Stimulated activated CD8-positive, alpha-beta memory T cell treated with anti-CD3 and anti-CD28 coated beads, Interleukin-4, amount 100 ng/mL, for 4 hours (primary cell): ENCODE measurements around the gene EPB41L4A.
"Not testable (repeated sequence)": the region's sequence is repeated elsewhere in the genome, so short reads cannot be mapped to it uniquely, and the experiment has no call there.

Source experiments
- DNase-seq, 2 donors: peaks; one replicate each; pipeline ENCODE4 v3.0.0-alpha.2; 2020; ENCODE audit warnings: low read depth in 2 of 2, low spot score in 1 of 2

Gene EPB41L4A

GRCh38 chr5:112217843-112218579 lies 201.1 kb downstream of the EPB41L4A start:
- no peak for DNase-seq

- no peak for DNase-seq
Observed at GRCh38 chr5:112216140-112216539, 202.9 kb downstream of the EPB41L4A start.

DNA sequence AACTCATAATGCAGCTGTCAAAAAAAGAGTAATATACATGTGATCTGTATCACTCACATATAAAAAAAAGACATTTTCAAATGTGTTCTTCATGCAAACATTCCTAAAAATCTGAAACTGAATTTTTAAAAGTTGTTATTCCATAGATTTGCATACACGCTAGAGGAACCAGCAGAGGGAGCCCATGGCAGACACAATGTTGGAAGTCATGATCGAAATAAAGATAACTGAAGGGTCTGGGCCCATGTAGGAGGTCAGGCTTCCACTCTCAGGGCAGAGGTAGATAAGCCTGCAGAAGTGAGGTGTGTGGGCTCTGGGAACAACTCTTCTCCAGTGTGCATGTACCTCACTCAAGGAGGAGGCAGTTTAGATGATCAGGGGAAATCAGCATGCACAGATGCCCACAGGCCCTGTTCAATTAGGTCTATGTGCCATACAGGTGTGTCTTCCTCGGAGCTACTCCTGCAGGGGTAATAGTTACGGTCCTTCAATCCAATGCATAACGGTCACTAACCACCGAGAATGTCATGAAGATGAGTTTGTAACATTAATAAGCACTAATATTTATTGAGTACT lies 208.6 kb downstream of the EPB41L4A start:
- DNase-seq: no peak

DNA sequence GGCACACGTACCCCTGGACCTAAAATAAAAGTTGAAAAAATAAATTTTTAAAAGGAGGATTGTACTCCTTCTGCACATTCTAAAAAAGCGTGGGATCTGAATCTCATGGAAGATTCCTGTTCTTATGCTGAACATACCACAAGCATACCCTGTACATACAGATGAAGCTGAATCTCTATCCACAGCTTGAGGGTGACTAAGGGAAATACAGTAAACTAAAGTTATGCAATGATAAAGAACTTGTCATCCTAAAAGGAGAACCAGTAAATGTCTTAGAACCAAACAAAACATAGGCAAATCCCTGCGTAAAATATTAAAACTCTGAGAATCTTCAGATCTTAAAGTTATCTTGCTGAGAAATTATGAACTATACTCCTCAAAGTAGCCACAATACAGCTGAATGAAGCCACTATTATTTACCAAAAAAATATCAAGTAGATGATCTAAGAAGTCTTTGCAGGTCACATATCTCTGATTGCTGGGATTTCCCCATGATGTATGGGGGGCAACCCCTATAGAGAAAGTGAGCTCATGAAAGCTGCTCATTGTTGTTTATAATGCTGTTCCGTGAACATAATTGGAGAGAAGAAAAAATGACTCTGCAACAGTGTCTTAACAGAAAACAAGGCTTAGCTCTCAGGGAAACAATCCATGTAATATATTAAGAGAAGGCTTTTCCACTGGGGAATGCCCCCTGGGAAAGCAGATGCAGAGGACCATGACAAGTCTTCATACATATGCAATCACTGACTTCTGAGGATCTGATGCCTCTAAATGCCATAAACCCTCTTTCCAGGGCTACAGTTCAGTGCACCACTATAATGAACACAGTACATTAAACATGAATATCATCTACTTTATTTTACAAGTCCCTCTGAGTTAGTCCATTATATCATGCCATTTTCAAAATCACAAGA lies 210.1 kb downstream of the EPB41L4A start:
- DNase-seq: no peak

DNA sequence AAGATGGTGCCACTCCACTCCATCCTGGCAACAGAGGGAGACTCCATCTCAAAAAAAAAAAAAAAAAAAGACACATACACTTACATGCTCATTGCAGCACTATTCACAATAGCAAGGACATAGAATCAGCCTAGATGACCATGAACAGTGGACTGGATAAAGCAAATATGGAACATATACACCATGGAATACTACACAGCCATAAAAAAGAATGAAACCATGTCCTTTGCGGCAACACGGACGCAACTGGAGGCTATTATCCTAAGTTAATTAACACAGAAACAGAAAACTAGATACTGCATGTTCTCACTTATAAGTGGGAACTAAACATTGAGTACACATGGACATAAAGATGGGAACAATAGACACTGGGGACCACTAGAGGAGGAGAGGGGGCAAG lies 210.9 kb downstream of the EPB41L4A start:
- not testable (repeated sequence) for DNase-seq

DNA sequence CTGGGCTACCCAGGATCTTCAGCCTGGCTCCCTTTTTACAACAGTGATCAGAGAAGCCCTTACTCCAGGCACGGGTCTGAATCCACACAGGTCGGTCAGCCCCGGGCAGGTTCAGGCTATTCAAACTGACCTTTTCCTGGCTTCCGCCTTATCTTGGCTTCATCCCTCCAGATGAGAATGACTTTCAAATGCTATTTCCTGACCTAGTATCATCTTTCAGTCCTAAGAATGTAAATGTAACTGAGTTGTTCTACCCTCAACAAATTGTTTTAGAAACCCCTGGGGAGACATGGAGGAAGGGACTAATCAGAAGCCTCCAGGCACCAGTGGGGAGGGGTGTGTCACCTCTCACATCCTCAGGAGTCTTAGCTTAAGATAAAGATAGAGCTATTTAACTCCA lies 213.2 kb downstream of the EPB41L4A start:
- DNase-seq: no peak

DNA sequence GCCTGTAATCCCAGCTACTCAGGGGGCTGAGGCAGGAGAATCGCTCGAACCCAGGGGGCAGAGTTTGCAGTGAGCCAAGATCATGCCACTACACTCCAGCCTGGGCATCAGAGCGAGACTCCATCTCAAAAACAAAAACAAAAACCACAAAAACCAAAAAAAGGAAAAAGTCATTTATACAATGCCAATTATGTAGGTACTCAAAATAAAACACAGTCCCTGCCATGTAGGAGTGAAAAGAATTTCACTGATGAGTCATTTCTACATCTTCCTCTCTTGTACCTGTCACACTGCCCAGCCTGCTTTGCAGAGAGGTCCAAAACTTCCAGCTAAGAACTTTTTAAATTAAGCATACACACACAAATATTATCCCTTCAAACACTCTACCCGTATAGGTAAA lies 215.8 kb downstream of the EPB41L4A start:
- DNase-seq: no peak

GRCh38 chr5:112202694-112203093 lies 216.4 kb downstream of the EPB41L4A start:
- no peak for DNase-seq

GRCh38 chr5:112201141-112201540 lies 217.9 kb downstream of the EPB41L4A start:
- DNase-seq: no peak

DNA sequence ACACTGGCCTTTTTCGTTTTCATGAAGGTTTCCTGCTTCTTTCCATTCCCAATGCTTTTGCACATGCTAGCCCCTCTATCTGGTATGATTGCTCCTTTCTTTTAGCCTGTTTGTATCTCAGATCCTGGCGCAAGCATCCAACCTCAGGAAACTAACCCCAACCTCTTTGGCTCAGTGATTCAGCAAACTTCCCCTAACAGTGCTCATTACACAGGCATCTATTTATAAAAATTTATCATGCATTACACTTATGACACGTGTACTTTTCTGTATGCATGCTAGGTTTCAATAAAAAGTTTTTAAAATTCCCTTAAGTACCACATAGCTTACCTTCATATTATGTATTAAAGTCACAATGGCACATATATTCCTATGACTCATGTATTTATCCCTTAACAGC lies 218.9 kb downstream of the EPB41L4A start:
- DNase-seq: no peak

GRCh38 chr5:112196584-112196983 lies 222.5 kb downstream of the EPB41L4A start:
- no peak for DNase-seq

GRCh38 chr5:112195924-112196323 lies 223.2 kb downstream of the EPB41L4A start:
- no peak for DNase-seq

DNA sequence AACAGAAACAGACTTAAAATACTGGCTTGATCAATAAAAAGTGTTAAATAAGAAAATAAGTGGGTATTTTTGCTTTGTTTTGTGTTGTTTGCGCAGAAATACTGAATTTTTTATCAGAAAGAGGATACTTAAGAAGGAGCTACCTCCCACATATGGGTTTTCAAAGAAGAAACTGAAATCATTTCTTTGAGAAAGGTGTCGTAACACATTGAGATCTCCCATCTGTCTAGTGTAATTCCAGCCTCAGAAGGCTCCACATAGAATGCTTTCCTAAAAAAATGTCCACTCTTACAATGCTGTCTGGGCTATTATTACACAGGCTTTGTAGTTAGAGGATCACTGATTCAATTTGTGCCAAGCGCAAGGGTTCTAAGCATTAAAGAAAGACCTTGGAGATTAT lies 226.2 kb downstream of the EPB41L4A start:
- no peak for DNase-seq

DNA sequence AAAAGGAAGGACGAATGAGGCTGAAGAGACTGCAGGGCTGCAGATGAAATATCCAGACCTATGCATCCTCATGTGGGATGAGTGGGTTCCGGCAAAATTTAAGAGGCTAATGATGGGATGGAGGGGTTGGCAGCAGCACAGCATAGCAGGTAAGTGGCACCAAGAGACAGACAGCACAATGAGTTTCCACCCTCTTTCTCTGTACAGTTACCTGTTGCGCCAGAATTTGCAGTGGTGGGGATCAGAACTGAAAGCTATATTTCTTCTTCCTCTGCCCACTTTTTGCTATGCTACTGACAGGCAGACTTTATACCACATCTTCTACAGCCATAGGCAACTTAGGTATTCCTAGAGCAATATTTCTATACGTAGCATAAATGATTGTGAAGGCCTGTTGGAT lies 227.0 kb downstream of the EPB41L4A start:
- no peak for DNase-seq

DNA sequence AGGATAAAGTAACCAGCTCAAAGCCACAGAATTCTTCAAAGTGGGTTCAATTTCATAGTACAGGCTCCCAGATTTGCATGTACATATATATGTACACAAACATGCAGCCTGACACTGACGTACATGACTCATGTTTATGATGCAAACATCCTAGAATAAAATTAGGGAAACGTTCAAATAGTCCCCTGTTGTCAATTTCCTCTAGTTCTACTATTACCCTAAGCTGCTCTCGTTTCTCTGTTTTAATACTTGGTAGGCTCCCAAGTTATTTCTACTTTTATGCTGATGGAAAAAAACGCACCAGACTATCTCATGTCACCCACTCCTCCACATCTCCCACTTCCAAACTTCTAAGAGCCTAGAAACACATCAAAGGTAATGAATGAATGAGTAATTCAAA lies 229.7 kb downstream of the EPB41L4A start:
- no peak for DNase-seq

- DNase-seq: no peak
Observed at GRCh38 chr5:112186401-112186990, 232.6 kb downstream of the EPB41L4A start.

- DNase-seq: no peak
Observed at GRCh38 chr5:112183874-112184273, 235.2 kb downstream of the EPB41L4A start.

GRCh38 chr5:112183103-112183711 lies 235.9 kb downstream of the EPB41L4A start:
- DNase-seq: no peak

DNA sequence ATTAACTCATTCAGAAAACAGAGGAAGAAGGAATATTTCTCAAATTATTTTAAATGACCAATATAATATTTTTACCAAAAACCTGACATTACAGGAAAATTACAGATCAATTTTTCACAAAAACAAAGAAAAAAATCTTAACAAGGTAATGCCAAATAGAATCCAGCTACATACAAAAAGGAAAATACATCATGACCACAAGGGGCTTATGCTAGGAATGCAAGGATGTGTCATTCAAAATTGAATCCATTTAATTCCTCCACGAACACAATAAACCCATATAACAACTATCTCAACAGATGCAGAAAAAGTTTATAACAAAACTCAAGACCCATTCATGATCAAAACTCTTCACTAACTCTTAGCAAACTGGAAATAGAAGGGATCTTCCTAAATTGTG lies 239.8 kb downstream of the EPB41L4A start:
- DNase-seq: no peak

DNA sequence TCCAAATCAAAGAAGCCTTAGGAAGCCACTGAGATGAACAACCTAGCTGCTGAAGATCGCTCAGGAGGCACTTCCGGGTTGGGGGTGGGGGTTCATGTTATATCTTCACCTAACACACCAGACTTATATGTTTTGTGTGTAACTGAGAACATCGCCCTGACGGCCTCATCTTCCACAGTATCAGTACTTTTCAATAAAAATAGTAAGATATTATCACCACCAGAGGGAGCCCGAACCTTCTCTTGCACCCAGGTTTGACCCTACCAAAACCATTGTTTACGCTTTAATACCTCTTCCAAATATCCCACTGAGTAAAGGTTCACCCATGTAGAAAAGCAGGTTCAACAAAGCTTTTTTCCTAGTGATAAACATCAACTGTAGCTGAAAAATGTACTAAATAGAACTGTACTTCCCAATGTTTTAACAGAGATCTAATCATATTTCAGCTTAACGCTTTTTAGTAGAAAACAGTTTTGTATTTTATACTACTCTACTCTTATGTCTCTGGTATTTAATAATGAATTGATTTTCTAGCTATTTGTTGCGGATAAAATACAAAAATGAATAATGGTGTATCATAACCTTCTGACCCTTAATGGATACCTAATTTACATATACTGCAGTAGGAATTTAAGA lies 244.0 kb downstream of the EPB41L4A start:
- no peak for DNase-seq
